Fibroblast of lung (primary cell): ENCODE measurements around the gene PLTP. TPM values are rescaled to one million over a fixed set of nuclear protein-coding genes. Genes with fewer than 3 reads are reported as not detected.

Experiments used
- DNase-seq, 2 donors: peaks; one replicate each; pipeline versions ENCODE4 v3.0.0 to v3.0.0-alpha.2; 2010; ENCODE audit warnings: low read depth in 2 of 2
- H2AFZ ChIP-seq: 2 replicates; pipeline ENCODE4 v1.5.1; 2012; ENCODE audit warnings: low read length, control low read depth, inconsistent platforms
- H3K27ac ChIP-seq: 2 replicates; pipeline ENCODE4 v1.5.1; 2011; ENCODE audit warnings: low read length, control low read depth; ENCODE audit not compliant: insufficient read depth
- H3K27me3 ChIP-seq: 2 replicates; pipeline ENCODE4 v1.5.1; 2011; ENCODE audit warnings: mild to moderate bottlenecking, low read length; ENCODE audit not compliant: control insufficient read depth, insufficient read depth
- H3K36me3 ChIP-seq: 2 replicates; pipeline ENCODE4 v1.5.1; 2011; ENCODE audit warnings: low read length; ENCODE audit not compliant: control insufficient read depth, insufficient read depth
- H3K4me1 ChIP-seq: 2 replicates; pipeline ENCODE4 v1.5.1; 2011; ENCODE audit warnings: low read length; ENCODE audit not compliant: control insufficient read depth, insufficient read depth; ENCODE audit errors: extremely low read depth
- H3K4me2 ChIP-seq: 2 replicates; pipeline ENCODE4 v1.5.1; 2011; ENCODE audit warnings: low read length, control low read depth; ENCODE audit not compliant: insufficient read depth; ENCODE audit errors: extremely low read depth
- H3K4me3 ChIP-seq, 4 experiments: fragments of 200-600 bp in 1 of 4; sonication (generic) in 1 of 4; replicated peaks in 1 of 4; 2 replicates each; pipeline ENCODE4 v1.5.1; 2011 to 2016; ENCODE audit warnings: low read length in 4 of 4, low read depth in 3 of 4, mild to moderate bottlenecking in 3 of 4, control low read depth in 2 of 4, inconsistent platforms in 1 of 4, mixed read lengths in 1 of 4; ENCODE audit not compliant: insufficient read depth in 1 of 4; ENCODE audit errors: control extremely low read depth in 1 of 4
- H3K79me2 ChIP-seq: 2 replicates; pipeline ENCODE4 v1.5.1; 2012; ENCODE audit warnings: mild to moderate bottlenecking, low read length, inconsistent platforms; ENCODE audit not compliant: control insufficient read depth, insufficient read depth
- H3K9ac ChIP-seq: 2 replicates; pipeline ENCODE4 v1.5.1; 2011; ENCODE audit warnings: mild to moderate bottlenecking, low read length, control low read depth; ENCODE audit not compliant: insufficient read depth
- H3K9me3 ChIP-seq: 2 replicates; pipeline ENCODE4 v1.5.1; 2012; ENCODE audit warnings: low read depth, low read length; ENCODE audit not compliant: control insufficient read depth, insufficient read depth
- H4K20me1 ChIP-seq: 2 replicates; pipeline ENCODE4 v1.5.1; 2011; ENCODE audit warnings: low read length; ENCODE audit not compliant: control insufficient read depth, insufficient read depth; ENCODE audit errors: extremely low read depth
- CTCF ChIP-seq, 2 donors: IDR thresholded peaks in 1 of 2; conservative IDR thresholded peaks in 1 of 2; 1 replicate in 1 of 2; 2 replicates in 1 of 2; pipeline ENCODE4 v1.5.1; 2011 to 2012; ENCODE audit warnings: low read length in 2 of 2, control low read depth in 1 of 2, inconsistent platforms in 1 of 2, low read depth in 1 of 2, mild to moderate bottlenecking in 1 of 2
- EZH2 ChIP-seq: IDR thresholded peaks from 2 replicates; pipeline ENCODE4 v1.5.1; 2012; ENCODE audit warnings: low read length, control low read depth, mild to moderate bottlenecking; ENCODE audit errors: missing control alignments
- polyA plus RNA-seq, 2 donors: library from polyadenylated mRNA; depleted of rRNA in 1 of 2; stranded (reverse) in 1 of 2; unstranded in 1 of 2; fragments of >200 nt; gene quantifications; 2 replicates each; pipeline ENCODE4 v1.2.1, GENCODE V29; 2011 to 2012; ENCODE audit warnings: missing spikeins in 1 of 2
- total RNA-seq: library from RNA; depleted of rRNA; stranded (reverse); fragments of >200 nt; gene quantifications from 2 replicates; pipeline ENCODE4 v1.2.1, GENCODE V29; 2014

PLTP gene
- total and polyA plus RNA-seq, 2 donors (not counting 1 experiment from before 2014, with no cell fraction given) = 63.1 to 110 TPM

- H3K79me2 ChIP-seq = no peaks in the 10 kb centered on the region
- no peak overlapping the region for H3K27ac ChIP-seq
- H3K4me1 ChIP-seq = peaks cover 19% of the 10 kb centered on the region
- H3K9me3 ChIP-seq = no peaks in the 10 kb centered on the region
- H3K4me2 ChIP-seq = no peak overlapping the region
- peaks cover 1% of the 10 kb centered on the region for H3K36me3 ChIP-seq
- no peak for DNase-seq
- H3K4me3 ChIP-seq = peak overlapping the region in 2 of 4 experiments; percentile 14 to 54
- H3K27me3 ChIP-seq = no peaks in the 10 kb centered on the region
- TF ChIP-seq EZH2 (no peak), CTCF (conservative IDR thresholded peaks at IDR 0.05 in 1 of 2, IDR thresholded peaks at IDR 0.05 in 1 of 2; ENCODE audit: low read depth in 1 of 2, low read length in 2 of 2) (no peak)
- no peaks in the 10 kb centered on the region for H4K20me1 ChIP-seq
- no peak overlapping the region for H2AFZ ChIP-seq
- no peak overlapping the region for H3K9ac ChIP-seq
Observed at GRCh38 chr20:45909336-45909808, 2.6 kb downstream of the PLTP start.

- H3K4me2 ChIP-seq = no peak overlapping the region
- DNase-seq = no peak
- peak overlapping the region in 1 of 4 experiments; percentile 23 for H3K4me3 ChIP-seq
- H3K9me3 ChIP-seq = no peaks in the 10 kb centered on the region
- no peak overlapping the region for H3K9ac ChIP-seq
- H3K27me3 ChIP-seq = no peaks in the 10 kb centered on the region
- H3K27ac ChIP-seq = no peak overlapping the region
- H3K79me2 ChIP-seq = no peaks in the 10 kb centered on the region
- no peak overlapping the region for H2AFZ ChIP-seq
- peaks cover 19% of the 10 kb centered on the region for H3K4me1 ChIP-seq
- H4K20me1 ChIP-seq = no peaks in the 10 kb centered on the region
- no peak for TF ChIP-seq EZH2
- TF ChIP-seq CTCF (conservative IDR thresholded peaks at IDR 0.05 in 1 of 2, IDR thresholded peaks at IDR 0.05 in 1 of 2; ENCODE audit: low read depth in 1 of 2, low read length in 2 of 2) = no peak
- H3K36me3 ChIP-seq = peaks cover 1% of the 10 kb centered on the region
Observed at GRCh38 chr20:45908084-45908483, 3.9 kb downstream of the PLTP start.

GRCh38 chr20:45907219-45907948, 4.6 kb downstream of the PLTP start:
- TF ChIP-seq CTCF (conservative IDR thresholded peaks at IDR 0.05 in 1 of 2, IDR thresholded peaks at IDR 0.05 in 1 of 2; ENCODE audit: low read depth in 1 of 2, low read length in 2 of 2) (no peak), EZH2 (no peak)

More at GRCh38 chr20:45907219-45907948, 4.6 kb downstream of the PLTP start:
- peaks cover 18% of the 10 kb centered on the region for H3K4me1 ChIP-seq
- H3K27ac ChIP-seq = no peak overlapping the region
- no peak overlapping the region for H3K4me2 ChIP-seq
- no peak overlapping the region for H2AFZ ChIP-seq
- H3K27me3 ChIP-seq = no peaks in the 10 kb centered on the region
- DNase-seq = no peak
- H3K9ac ChIP-seq = no peak overlapping the region
- H4K20me1 ChIP-seq = no peaks in the 10 kb centered on the region
- H3K36me3 ChIP-seq = peaks cover 1% of the 10 kb centered on the region
- H3K4me3 ChIP-seq = no peak overlapping the region
- H3K79me2 ChIP-seq = no peaks in the 10 kb centered on the region
- no peaks in the 10 kb centered on the region for H3K9me3 ChIP-seq
